Right lobe of liver (tissue), 6 donors: ENCODE results near the gene ALAD. TPM values are rescaled to one million over a fixed set of nuclear protein-coding genes. Genes with fewer than 3 reads are reported as not detected.

ENCODE experiments used
- ATAC-seq, 4 donors: fragments of 200-7000 bp; cut with Tn5 transposase; one replicate each; pipeline ENCODE4 v1.9.1; 2020; ENCODE audit warnings: mild to moderate bottlenecking in 4 of 4, moderate library complexity in 4 of 4
- DNase-seq, 3 donors: peaks; one replicate each; pipeline ENCODE4 v3.0.0-alpha.2; 2020
- H3K27ac ChIP-seq, 3 donors: fragments of 200-600 bp; one replicate each; pipeline ENCODE4 v1.8.0; 2022
- H3K27me3 ChIP-seq, 2 donors: fragments of 200-600 bp; one replicate each; pipeline ENCODE4 v1.8.0; 2022
- H3K36me3 ChIP-seq, 4 donors: fragments of 200-600 bp; sonication (generic) in 1 of 4; one replicate each; pipeline versions ENCODE4 v1.5.1 to v1.8.0; 2017 to 2022; ENCODE audit warnings: control low read depth in 1 of 4
- H3K4me1 ChIP-seq, 4 donors: fragments of 200-600 bp; sonication (generic) in 1 of 4; one replicate each; pipeline versions ENCODE4 v1.5.1 to v1.8.0; 2017 to 2022; ENCODE audit warnings: control low read depth in 1 of 4
- H3K4me3 ChIP-seq, 3 donors: fragments of 200-600 bp; one replicate each; pipeline ENCODE4 v1.8.0; 2022
- H3K9me3 ChIP-seq, 4 donors: fragments of 200-600 bp; sonication (generic) in 1 of 4; one replicate each; pipeline versions ENCODE4 v1.5.1 to v1.8.0; 2017 to 2022; ENCODE audit warnings: control low read depth in 1 of 4
- POLR2A ChIP-seq: fragments of 450-650 bp; IDR thresholded peaks from one replicate; pipeline ENCODE4 v1.6.1; 2017; ENCODE audit warnings: antibody characterized with exemption, mild to moderate bottlenecking
- WGBS: methylation state at CpG from one replicate; pipeline ENCODE4 v1.1.6; 2018; ENCODE audit warnings: low coverage, low lambda C conversion rate; ENCODE audit not compliant: insufficient coverage; ENCODE audit errors: missing lambda C conversion rate; 5-methylcytosine and 5-hydroxymethylcytosine counted together
- intact Hi-C, 2 donors: fragments of 100-400 bp; cut with DNase I; formaldehyde crosslinking; loops; one replicate each; pipeline versions ENCODE4 v1.11.2 to v1.14.1; 2022
- total RNA-seq, 6 experiments: library from RNA; depleted of rRNA in 2 of 6; stranded (reverse); fragments of >200 nt in 2 of 6; fragmentation: NEBNext Ultra II Directional in 3 of 6; extraction: Animal tissue kit (Norgen Biotek cat#: 25700) in 3 of 6; gene quantifications; one replicate each; pipeline versions ENCODE4 v1.1.0 to v1.2.4, GENCODE V29; 2016 to 2023
- TF ChIP-seq, protein P1 (sequence below), 4 donors: fragments of 200-600 bp in 3 of 4; fragments of 450-650 bp in 1 of 4; IDR thresholded peaks; one replicate each; pipeline versions ENCODE4 v1.5.1 to v1.8.0; 2016 to 2022; ENCODE audit warnings: antibody characterized with exemption in 4 of 4, mild to moderate bottlenecking in 2 of 4
- donor health status: DM: no; HTN: yes; CAD: no.
- donor health status: DM: no; HTN: no; CAD: no.
- donor health status: DM: no; HTN: no; CAD: no.
- donor health status: DM: no; HTN: yes; CAD: no.
- donor health status: DM: no; HTN: yes; CAD: no.

The ALAD gene
- total RNA-seq, 6 experiments from 2014 or later: 35.3 to 140 (median 73.6) TPM

DNA sequence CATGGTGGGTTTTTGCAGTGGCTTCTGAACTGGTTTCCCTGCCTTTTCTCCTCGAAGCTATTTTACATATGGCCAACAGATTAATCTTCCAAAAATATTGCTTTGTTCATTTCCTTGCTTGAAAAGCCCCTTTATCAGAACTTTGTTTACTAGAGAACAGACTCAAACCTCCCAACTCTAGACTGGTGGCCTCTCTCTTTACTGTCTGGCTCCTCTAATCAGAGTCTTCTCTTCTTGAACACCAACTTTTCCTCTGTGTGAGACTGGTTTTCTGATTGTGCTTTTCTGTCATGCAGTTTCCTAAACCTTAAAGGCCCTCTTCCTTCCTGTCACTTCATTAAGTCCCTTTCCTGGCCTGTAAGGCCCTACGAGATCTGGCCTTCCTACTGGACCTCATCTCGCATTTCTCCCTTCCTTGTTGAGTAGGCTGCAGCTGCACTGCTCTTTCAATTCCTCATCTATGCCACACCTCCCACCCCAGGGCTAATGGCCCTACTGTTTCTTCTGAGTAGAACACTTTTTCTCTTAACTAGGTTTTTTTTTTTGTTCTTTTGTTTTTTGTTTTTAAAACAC lies 15.2 kb upstream of the ALAD start:
- intact Hi-C loops: no loop called here
- no peaks in the 10 kb centered on the region for H3K27me3 ChIP-seq
- ATAC-seq: peak in 3 of 4 donors; percentile 60 to 74 (median 64)
- no peak for TF ChIP-seq POLR2A
- TF ChIP-seq, protein P1, sequence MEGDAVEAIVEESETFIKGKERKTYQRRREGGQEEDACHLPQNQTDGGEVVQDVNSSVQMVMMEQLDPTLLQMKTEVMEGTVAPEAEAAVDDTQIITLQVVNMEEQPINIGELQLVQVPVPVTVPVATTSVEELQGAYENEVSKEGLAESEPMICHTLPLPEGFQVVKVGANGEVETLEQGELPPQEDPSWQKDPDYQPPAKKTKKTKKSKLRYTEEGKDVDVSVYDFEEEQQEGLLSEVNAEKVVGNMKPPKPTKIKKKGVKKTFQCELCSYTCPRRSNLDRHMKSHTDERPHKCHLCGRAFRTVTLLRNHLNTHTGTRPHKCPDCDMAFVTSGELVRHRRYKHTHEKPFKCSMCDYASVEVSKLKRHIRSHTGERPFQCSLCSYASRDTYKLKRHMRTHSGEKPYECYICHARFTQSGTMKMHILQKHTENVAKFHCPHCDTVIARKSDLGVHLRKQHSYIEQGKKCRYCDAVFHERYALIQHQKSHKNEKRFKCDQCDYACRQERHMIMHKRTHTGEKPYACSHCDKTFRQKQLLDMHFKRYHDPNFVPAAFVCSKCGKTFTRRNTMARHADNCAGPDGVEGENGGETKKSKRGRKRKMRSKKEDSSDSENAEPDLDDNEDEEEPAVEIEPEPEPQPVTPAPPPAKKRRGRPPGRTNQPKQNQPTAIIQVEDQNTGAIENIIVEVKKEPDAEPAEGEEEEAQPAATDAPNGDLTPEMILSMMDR (IDR thresholded peaks at IDR 0.05): no peak
- H3K9me3 ChIP-seq: no peaks in the 10 kb centered on the region
- no peak for DNase-seq
- peaks cover 0 to 6% (median 0%) of the 10 kb centered on the region in 4 donors for H3K4me1 ChIP-seq
- no peak overlapping the region for H3K27ac ChIP-seq
- H3K36me3 ChIP-seq: no peaks in the 10 kb centered on the region
- no peak overlapping the region for H3K4me3 ChIP-seq
- WGBS: 68% methylated on average over 3 of the region's 3 CpGs

DNA sequence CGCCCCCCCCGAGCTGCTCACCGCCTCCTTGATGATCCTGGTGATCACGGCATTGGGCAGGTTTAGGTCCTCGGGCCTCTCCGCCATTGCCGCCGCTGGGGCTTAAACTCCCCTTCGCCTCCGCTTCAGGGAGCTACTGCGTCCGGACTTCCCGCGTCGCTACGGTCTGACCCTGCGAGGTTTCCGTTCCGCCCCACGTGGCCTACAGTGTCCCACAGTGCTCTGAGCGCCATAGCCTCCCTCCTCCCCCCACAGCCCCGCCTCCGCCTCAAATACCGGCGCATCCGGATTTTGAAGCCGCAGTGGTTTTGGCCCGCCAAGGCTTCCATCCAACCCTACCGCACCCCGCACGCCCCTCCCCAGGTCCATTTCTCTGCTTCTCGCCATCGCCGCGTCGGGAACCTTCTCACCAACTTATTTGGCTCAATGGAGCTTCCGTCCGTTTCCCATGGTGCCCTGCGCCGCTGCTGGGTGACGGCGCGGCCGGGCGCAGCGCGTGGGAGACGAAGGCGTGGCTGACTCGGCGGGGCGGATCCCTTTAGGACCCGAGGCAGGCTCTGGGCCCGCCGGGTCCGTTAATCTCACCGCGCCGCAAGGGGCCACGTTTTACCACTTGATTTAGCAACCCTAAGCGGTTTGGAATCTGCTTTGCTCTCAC lies 9.3 kb upstream of the ALAD start, which contains the start of the genes C9orf43 and POLE3:
Gene C9orf43, plus strand, starts transcription at position 541 of the 658 bp plus-strand sequence. CDS start 2,747 bp downstream, outside the sequence.
Gene POLE3, minus strand, starts transcription at position 469 of the 658 bp plus-strand sequence. Its CDS starts 382 bp downstream, at position 87.
- H3K27me3 ChIP-seq: no peaks in the 10 kb centered on the region
- peaks cover 0 to 20% (median 8%) of the 10 kb centered on the region in 4 donors for H3K4me1 ChIP-seq
- WGBS: under 1% methylated on average over 39 of the region's 61 CpGs
- DNase-seq (peak; percentile 95 to 96 (median 95)), ATAC-seq (peak; percentile 96 to 97 (median 96))
- peak within 1 kb of the TSS; percentile 94 to 98 (median 94) for H3K27ac ChIP-seq
- peak within 1 kb of the TSS; percentile 84 to 95 (median 85) for H3K4me3 ChIP-seq
- no peaks in the 10 kb centered on the region for H3K9me3 ChIP-seq
- H3K36me3 ChIP-seq: peaks cover 0 to 12% (median 6%) of the 10 kb centered on the region in 4 donors
- TF ChIP-seq POLR2A: peak; percentile 82
- TF ChIP-seq, protein P1 (IDR thresholded peaks at IDR 0.05): no peak
- intact Hi-C loops: no loop called here

DNA sequence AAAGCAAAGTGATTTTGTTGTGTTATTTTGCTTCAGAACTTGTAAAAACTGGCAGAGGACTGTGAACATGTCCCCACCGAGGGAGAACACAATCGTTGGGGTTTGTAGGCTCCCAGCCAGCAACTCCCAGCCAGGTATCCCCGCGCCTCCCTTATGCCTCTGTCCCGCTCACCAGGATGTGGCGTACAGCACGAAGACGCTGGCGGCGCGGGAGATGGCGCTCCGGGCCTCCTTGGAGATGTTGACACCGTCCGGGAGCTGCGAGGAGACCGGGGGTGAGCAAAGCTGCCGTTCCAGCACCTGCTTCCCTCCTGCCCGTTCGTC lies 8.8 kb upstream of the ALAD start:
- Histone ChIP-seq H3K27me3 (no peaks in the 10 kb centered on the region), H3K9me3 (no peaks in the 10 kb centered on the region), H3K4me3 (peak overlapping the region; percentile 84 to 95 (median 85)), H3K4me1 (peaks cover 0 to 20% (median 8%) of the 10 kb centered on the region in 4 donors), H3K27ac (peak overlapping the region; percentile 94 to 98 (median 94)), H3K36me3 (peaks cover 0 to 12% (median 6%) of the 10 kb centered on the region in 4 donors)
- TF ChIP-seq, protein P1 (IDR thresholded peaks at IDR 0.05): no peak
- DNase-seq (no peak), ATAC-seq (no peak)
- 0% methylated on average over 2 of the region's 20 CpGs for WGBS
- intact Hi-C loops: loop anchor here in 1 of 2 donors (5.0 kb wide), 1 partner anchor 98 kb away; no protein-coding TSS in a partner anchor

DNA sequence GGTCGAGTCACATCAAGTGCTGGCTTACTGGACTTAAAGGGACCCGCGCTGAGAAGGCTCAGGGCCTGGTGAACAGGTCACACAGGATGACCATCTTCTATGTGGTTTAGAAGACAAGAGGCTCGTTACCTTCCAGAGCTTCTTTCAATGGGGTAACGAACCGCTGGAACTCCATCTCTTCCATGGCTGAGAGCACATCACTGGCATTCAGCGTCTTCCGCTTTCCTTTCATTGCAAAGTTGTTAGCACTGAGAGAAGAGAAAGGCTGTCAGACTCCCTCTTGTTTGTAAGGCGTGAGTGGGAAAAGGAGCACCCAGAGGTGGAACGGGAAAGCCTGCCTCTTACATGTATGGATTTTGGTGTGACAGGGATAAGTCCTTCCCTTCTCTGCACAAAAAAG lies 8.4 kb upstream of the ALAD start:
- ATAC-seq (no peak), DNase-seq (no peak)
- intact Hi-C loops: loop anchor here in 1 of 2 donors (5.0 kb wide), 1 partner anchor 97 kb away; no protein-coding TSS in a partner anchor
- H3K27me3 ChIP-seq: no peaks in the 10 kb centered on the region
- H3K9me3 ChIP-seq: no peaks in the 10 kb centered on the region
- H3K36me3 ChIP-seq: peaks cover 0 to 12% (median 6%) of the 10 kb centered on the region in 4 donors
- 37% methylated on average over 8 of the region's 10 CpGs for WGBS
- TF ChIP-seq, protein P1 (IDR thresholded peaks at IDR 0.05): no peak
- no peak for TF ChIP-seq POLR2A
- H3K27ac ChIP-seq: peak overlapping the region; percentile 94 to 98 (median 94)
- peak overlapping the region; percentile 84 to 95 (median 85) for H3K4me3 ChIP-seq
- peaks cover 0 to 20% (median 8%) of the 10 kb centered on the region in 4 donors for H3K4me1 ChIP-seq
